Left ventricle myocardium inferior (tissue), 1 donor: ENCODE measurements around the gene SOX15. TPM values are rescaled to one million over a fixed set of nuclear protein-coding genes. Genes with fewer than 3 reads are reported as not detected.
"Not testable (repeated sequence)": the region's sequence is repeated elsewhere in the genome, so short reads cannot be mapped to it uniquely, and the experiment has no call there.

Experiments
- DNase-seq: peaks from one replicate; pipeline ENCODE4 v3.0.0-alpha.2; 2020
- H3K27ac ChIP-seq: fragments of 200-600 bp; replicated peaks from 2 replicates; pipeline ENCODE4 v1.8.0; 2021
- H3K27me3 ChIP-seq: fragments of 200-600 bp; 2 replicates; pipeline ENCODE4 v1.8.0; 2021; ENCODE audit warnings: low read depth
- H3K36me3 ChIP-seq: fragments of 200-600 bp; 2 replicates; pipeline ENCODE4 v1.8.0; 2021
- H3K4me1 ChIP-seq: fragments of 200-600 bp; 2 replicates; pipeline ENCODE4 v1.8.0; 2021
- H3K4me3 ChIP-seq: fragments of 200-600 bp; 2 replicates; pipeline ENCODE4 v1.8.0; 2021; ENCODE audit warnings: mild to moderate bottlenecking, moderate library complexity
- H3K9me3 ChIP-seq: fragments of 200-600 bp; replicated peaks from 2 replicates; pipeline ENCODE4 v1.8.0; 2021
- CTCF ChIP-seq: fragments of 200-600 bp; IDR thresholded peaks from 2 replicates; pipeline ENCODE4 v1.8.0; 2021; ENCODE audit warnings: antibody characterized with exemption, mild to moderate bottlenecking, borderline replicate concordance
- intact Hi-C: fragments of 100-400 bp; cut with micrococcal nuclease; formaldehyde crosslinking; loops from one replicate; pipeline ENCODE4 v1.11.0; 2022
- total RNA-seq: library from RNA; stranded (reverse); fragmentation: NEBNext Ultra II Directional; extraction: Animal tissue kit (Norgen Biotek cat#: 25700); gene quantifications from one replicate; pipeline ENCODE4 v1.2.1, GENCODE V29; 2021
- donor health status: DM: no; HTN: yes; CAD: no; lungs with severe emphysema.

Gene SOX15
- total RNA-seq, 1 donor from 2014 or later = 1.9 TPM

- DNase-seq = peak; percentile 30
- Histone ChIP-seq H3K27me3 (no peaks in the 10 kb centered on the region), H3K9me3 (no peaks in the 10 kb centered on the region), H3K4me1 (peaks cover 23% of the 10 kb centered on the region), H3K4me3 (no peak overlapping the region), H3K36me3 (no peaks in the 10 kb centered on the region), H3K27ac (no peak overlapping the region)
- no peak for TF ChIP-seq CTCF
- intact Hi-C loops = loop anchor here (5.0 kb wide), 1 partner anchor 56 kb away; the partner anchor contains the start of genes TP53 and WRAP53
Measured at GRCh38 chr17:7631398-7632380, 41.8 kb upstream of the SOX15 start.

- no peaks in the 10 kb centered on the region for H3K9me3 ChIP-seq
Measured at GRCh38 chr17:7629939-7630571, 40.2 kb upstream of the SOX15 start, which contains the start of gene SHBG. SHBG (plus strand) TSS chr17:7630135; CDS start chr17:7630173, 38 bp downstream.

GRCh38 chr17:7627250-7628121 lies 37.6 kb upstream of the SOX15 start, which contains the start of gene SAT2:
SAT2 (minus strand) TSS chr17:7627821; CDS start chr17:7627635, 186 bp downstream.
- intact Hi-C loops = no loop called here
- no peak for TF ChIP-seq CTCF
- Histone ChIP-seq H3K36me3 (peaks cover 9% of the 10 kb centered on the region), H3K27me3 (no peaks in the 10 kb centered on the region), H3K27ac (peak within 1 kb of the TSS; percentile 92), H3K4me3 (peak within 1 kb of the TSS; percentile 82), H3K4me1 (peaks cover 27% of the 10 kb centered on the region), H3K9me3 (no peaks in the 10 kb centered on the region)
- peak; percentile 96 for DNase-seq

More at GRCh38 chr17:7629939-7630571, 40.2 kb upstream of the SOX15 start, which contains the start of gene SHBG:
- no peak for TF ChIP-seq CTCF
- Histone ChIP-seq H3K4me3 (no peak within 1 kb of the TSS), H3K27ac (no peak within 1 kb of the TSS), H3K4me1 (peaks cover 27% of the 10 kb centered on the region), H3K27me3 (no peaks in the 10 kb centered on the region), H3K36me3 (peaks cover 9% of the 10 kb centered on the region)
- intact Hi-C loops = loop anchor here (5.0 kb wide), 1 partner anchor 57 kb away; the partner anchor contains the start of genes TP53 and WRAP53
- DNase-seq = no peak

GRCh38 chr17:7626956-7627249 lies 37.0 kb upstream of the SOX15 start:
- peak overlapping the region; percentile 92 for H3K27ac ChIP-seq
- peaks cover 27% of the 10 kb centered on the region for H3K4me1 ChIP-seq
- no peak for TF ChIP-seq CTCF
- no peaks in the 10 kb centered on the region for H3K9me3 ChIP-seq
- intact Hi-C loops = no loop called here
- no peak for DNase-seq
- H3K4me3 ChIP-seq = peak overlapping the region; percentile 82
- peaks cover 9% of the 10 kb centered on the region for H3K36me3 ChIP-seq
- no peaks in the 10 kb centered on the region for H3K27me3 ChIP-seq

- DNase-seq = no peak
- peak overlapping the region; percentile 92 for H3K27ac ChIP-seq
- H3K4me3 ChIP-seq = peak overlapping the region; percentile 82
- no peaks in the 10 kb centered on the region for H3K9me3 ChIP-seq
- peaks cover 9% of the 10 kb centered on the region for H3K36me3 ChIP-seq
- intact Hi-C loops = no loop called here
- no peaks in the 10 kb centered on the region for H3K27me3 ChIP-seq
- H3K4me1 ChIP-seq = peaks cover 23% of the 10 kb centered on the region
- no peak for TF ChIP-seq CTCF
Measured at GRCh38 chr17:7626307-7626706, 36.4 kb upstream of the SOX15 start.

- H3K27ac ChIP-seq, H3K9me3 ChIP-seq, intact Hi-C loops: not testable (repeated sequence)
Measured at GRCh38 chr17:7625749-7626148, 35.9 kb upstream of the SOX15 start.

More at GRCh38 chr17:7625749-7626148, 35.9 kb upstream of the SOX15 start:
- H3K4me3 ChIP-seq, H3K36me3 ChIP-seq, H3K27me3 ChIP-seq, DNase-seq: not testable (repeated sequence)
- H3K4me1 ChIP-seq = peaks cover 20% of the 10 kb centered on the region
